Left lung (tissue), 10 donors: ENCODE results near the gene EIF2B2. TPM values are rescaled to one million over a fixed set of nuclear protein-coding genes. Genes with fewer than 3 reads are reported as not detected.

Source experiments
- ATAC-seq: fragments of 200-7000 bp; cut with Tn5 transposase; one replicate; pipeline ENCODE4 v1.9.1; 2020; ENCODE audit warnings: moderate library complexity
- DNase-seq, 4 donors: peaks; one replicate each; pipeline ENCODE4 v3.0.0-alpha.2; 2013 to 2020
- H3K27ac ChIP-seq, 2 donors: fragments of 200-600 bp; sonication (generic) in 1 of 2; one replicate each; pipeline versions ENCODE4 v1.5.0 to v1.8.0; 2020 to 2021
- H3K27me3 ChIP-seq, 2 donors: fragments of 200-600 bp; sonication (generic) in 1 of 2; one replicate each; pipeline versions ENCODE4 v1.5.0 to v1.8.0; 2020 to 2021
- H3K36me3 ChIP-seq, 2 donors: fragments of 200-600 bp; sonication (generic) in 1 of 2; one replicate each; pipeline versions ENCODE4 v1.5.0 to v1.8.0; 2020 to 2021
- H3K4me1 ChIP-seq, 2 donors: fragments of 200-600 bp; one replicate each; pipeline ENCODE4 v1.8.0; 2021
- H3K4me3 ChIP-seq, 2 donors: fragments of 200-600 bp; sonication (generic) in 1 of 2; one replicate each; pipeline versions ENCODE4 v1.5.0 to v1.8.0; 2020 to 2021; ENCODE audit warnings: mild to moderate bottlenecking in 1 of 2
- H3K9me3 ChIP-seq, 2 donors: fragments of 200-600 bp; sonication (generic) in 1 of 2; one replicate each; pipeline versions ENCODE4 v1.5.0 to v1.8.0; 2020 to 2021
- intact Hi-C, 2 donors: fragments of 100-400 bp; cut with DNase I; formaldehyde crosslinking; loops; one replicate each; pipeline versions ENCODE4 v1.11.2 to v1.14.2; 2022
- polyA plus RNA-seq, 6 donors: library from polyadenylated mRNA; unstranded; fragments of 120-200 nt; gene quantifications; one replicate each; pipeline ENCODE4 v1.2.1, GENCODE V29; 2013; ENCODE audit not compliant: insufficient read length in 6 of 6
- total RNA-seq, 2 donors: library from RNA; stranded (reverse); fragmentation: NEBNext Ultra II Directional; extraction: Animal tissue kit (Norgen Biotek cat#: 25700); gene quantifications; one replicate each; pipeline ENCODE4 v1.2.1, GENCODE V29; 2021
- TF ChIP-seq, protein P1 (sequence below), 2 donors: fragments of 200-600 bp; sonication (generic) in 1 of 2; IDR thresholded peaks; one replicate each; pipeline versions ENCODE4 v1.5.0 to v1.8.0; 2021; ENCODE audit warnings: antibody characterized with exemption in 2 of 2
- donor health status: DM: no; HTN: yes; CAD: no.
- donor health status: DM: no; HTN: no; CAD: no.

EIF2B2 gene
- total and polyA plus RNA-seq, 8 donors: 38.7 to 58.2 (median 46.7) TPM

DNA sequence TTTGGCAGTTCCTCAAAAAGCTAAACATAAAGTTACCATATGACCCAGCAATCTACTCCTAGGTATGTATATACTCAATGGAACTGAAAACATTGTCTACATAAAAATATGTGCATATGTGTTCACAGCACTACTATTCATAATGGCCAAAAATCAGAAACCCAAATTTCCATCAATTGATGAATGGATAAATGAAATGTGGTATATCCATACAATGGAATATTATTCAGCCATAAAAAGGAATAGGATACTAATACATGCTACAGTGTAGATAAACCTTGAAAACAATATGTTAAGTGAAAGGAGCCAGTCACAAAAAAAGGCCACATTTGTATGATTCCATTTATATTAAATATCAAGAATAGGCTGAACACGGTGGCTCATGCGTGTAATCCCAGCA lies 57.7 kb downstream of the EIF2B2 start:
- TF ChIP-seq, protein P1, sequence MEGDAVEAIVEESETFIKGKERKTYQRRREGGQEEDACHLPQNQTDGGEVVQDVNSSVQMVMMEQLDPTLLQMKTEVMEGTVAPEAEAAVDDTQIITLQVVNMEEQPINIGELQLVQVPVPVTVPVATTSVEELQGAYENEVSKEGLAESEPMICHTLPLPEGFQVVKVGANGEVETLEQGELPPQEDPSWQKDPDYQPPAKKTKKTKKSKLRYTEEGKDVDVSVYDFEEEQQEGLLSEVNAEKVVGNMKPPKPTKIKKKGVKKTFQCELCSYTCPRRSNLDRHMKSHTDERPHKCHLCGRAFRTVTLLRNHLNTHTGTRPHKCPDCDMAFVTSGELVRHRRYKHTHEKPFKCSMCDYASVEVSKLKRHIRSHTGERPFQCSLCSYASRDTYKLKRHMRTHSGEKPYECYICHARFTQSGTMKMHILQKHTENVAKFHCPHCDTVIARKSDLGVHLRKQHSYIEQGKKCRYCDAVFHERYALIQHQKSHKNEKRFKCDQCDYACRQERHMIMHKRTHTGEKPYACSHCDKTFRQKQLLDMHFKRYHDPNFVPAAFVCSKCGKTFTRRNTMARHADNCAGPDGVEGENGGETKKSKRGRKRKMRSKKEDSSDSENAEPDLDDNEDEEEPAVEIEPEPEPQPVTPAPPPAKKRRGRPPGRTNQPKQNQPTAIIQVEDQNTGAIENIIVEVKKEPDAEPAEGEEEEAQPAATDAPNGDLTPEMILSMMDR (IDR thresholded peaks at IDR 0.05): no peak
- Histone ChIP-seq H3K27ac (no peak overlapping the region), H3K36me3 (no peaks in the 10 kb centered on the region), H3K27me3 (no peaks in the 10 kb centered on the region), H3K4me1 (peaks cover 0 to 21% of the 10 kb centered on the region in 2 donors), H3K9me3 (no peaks in the 10 kb centered on the region), H3K4me3 (no peak overlapping the region)
- intact Hi-C loops: no loop called here
- ATAC-seq: no peak
- DNase-seq: no peak

Other genes with a start within 250 kb of the EIF2B2 start
- gene YLPM1, start 239.6 kb upstream of the EIF2B2 start, total RNA-seq: 10 to 100 TPM; 49.5 to 50.0 TPM
- 100 to 1,000 TPM; 101 to 117 (median 110) TPM for gene YLPM1, start 239.6 kb upstream of the EIF2B2 start, polyA plus RNA-seq
- gene PROX2, start 126.8 kb upstream of the EIF2B2 start, total RNA-seq: under 1 TPM in 1 of 2 donors, not detected in 1; 0.08 TPM
- 1 to 10 TPM; 2.0 to 3.8 (median 3.1) TPM for gene PROX2, start 126.8 kb upstream of the EIF2B2 start, polyA plus RNA-seq
- 10 to 100 TPM; 88.3 to 98.6 TPM for gene DLST, start 121.0 kb upstream of the EIF2B2 start, total RNA-seq
- 100 to 1,000 TPM in 2 of 6 donors, 10 to 100 TPM in 4; 90.4 to 104 (median 96.3) TPM for gene DLST, start 121.0 kb upstream of the EIF2B2 start, polyA plus RNA-seq
- 1 to 10 TPM; 5.6 to 6.7 TPM for gene RPS6KL1, start 79.7 kb upstream of the EIF2B2 start, total RNA-seq
- 1 to 10 TPM in 4 of 6 donors, under 1 TPM in 2; 0.62 to 1.8 (median 1.1) TPM for gene RPS6KL1, start 79.7 kb upstream of the EIF2B2 start, polyA plus RNA-seq
- gene PGF, start 47.3 kb upstream of the EIF2B2 start, total RNA-seq: 1 to 10 TPM; 3.4 to 4.6 TPM
- 10 to 100 TPM; 12.3 to 18.6 (median 14.0) TPM for gene PGF, start 47.3 kb upstream of the EIF2B2 start, polyA plus RNA-seq
- gene MLH3, start 48.5 kb downstream of the EIF2B2 start, total RNA-seq: 10 to 100 TPM; 24.7 to 25.9 TPM
- gene MLH3, start 48.5 kb downstream of the EIF2B2 start, polyA plus RNA-seq: 10 to 100 TPM; 36.8 to 48.3 (median 40.8) TPM
- 10 to 100 TPM in 1 of 2 donors, 1 to 10 TPM in 1; 9.8 to 15.8 TPM for gene ACYP1, start 61.1 kb downstream of the EIF2B2 start, total RNA-seq
- gene ACYP1, start 61.1 kb downstream of the EIF2B2 start, polyA plus RNA-seq: 10 to 100 TPM; 41.5 to 57.0 (median 53.1) TPM
- 1 to 10 TPM; 3.1 to 4.6 TPM for gene ZC2HC1C, start 66.7 kb downstream of the EIF2B2 start, total RNA-seq
- 1 to 10 TPM; 3.5 to 6.6 (median 5.3) TPM for gene ZC2HC1C, start 66.7 kb downstream of the EIF2B2 start, polyA plus RNA-seq
- 10 to 100 TPM; 75.8 to 77.7 TPM for gene NEK9, start 124.1 kb downstream of the EIF2B2 start, total RNA-seq
- gene NEK9, start 124.1 kb downstream of the EIF2B2 start, polyA plus RNA-seq: 100 to 1,000 TPM; 124 to 147 (median 132) TPM
- 100 to 1,000 TPM; 338 to 391 TPM for gene TMED10, start 173.7 kb downstream of the EIF2B2 start, total RNA-seq
- 100 to 1,000 TPM; 171 to 202 (median 192) TPM for gene TMED10, start 173.7 kb downstream of the EIF2B2 start, polyA plus RNA-seq